Fibroblast of mammary gland (primary cell): ENCODE data around the gene IGSF3.

Experiments
- DNase-seq: peaks from one replicate; pipeline ENCODE4 v3.0.0-alpha.2; 2010; ENCODE audit warnings: low read depth
- H3K4me3 ChIP-seq: 2 replicates; pipeline ENCODE4 v1.5.1; 2011; ENCODE audit warnings: low read depth, mild to moderate bottlenecking, low read length, moderate library complexity; ENCODE audit not compliant: control insufficient read depth
- TF ChIP-seq, protein P1 (sequence below): conservative IDR thresholded peaks from 2 replicates; pipeline ENCODE4 v1.5.1; 2011; ENCODE audit warnings: low read depth, low read length, inconsistent platforms; ENCODE audit not compliant: control insufficient read depth, insufficient read depth

Gene IGSF3

GRCh38 chr1:116572099-116572498 is 95.4 kb downstream of the IGSF3 start:
- TF ChIP-seq, protein P1, sequence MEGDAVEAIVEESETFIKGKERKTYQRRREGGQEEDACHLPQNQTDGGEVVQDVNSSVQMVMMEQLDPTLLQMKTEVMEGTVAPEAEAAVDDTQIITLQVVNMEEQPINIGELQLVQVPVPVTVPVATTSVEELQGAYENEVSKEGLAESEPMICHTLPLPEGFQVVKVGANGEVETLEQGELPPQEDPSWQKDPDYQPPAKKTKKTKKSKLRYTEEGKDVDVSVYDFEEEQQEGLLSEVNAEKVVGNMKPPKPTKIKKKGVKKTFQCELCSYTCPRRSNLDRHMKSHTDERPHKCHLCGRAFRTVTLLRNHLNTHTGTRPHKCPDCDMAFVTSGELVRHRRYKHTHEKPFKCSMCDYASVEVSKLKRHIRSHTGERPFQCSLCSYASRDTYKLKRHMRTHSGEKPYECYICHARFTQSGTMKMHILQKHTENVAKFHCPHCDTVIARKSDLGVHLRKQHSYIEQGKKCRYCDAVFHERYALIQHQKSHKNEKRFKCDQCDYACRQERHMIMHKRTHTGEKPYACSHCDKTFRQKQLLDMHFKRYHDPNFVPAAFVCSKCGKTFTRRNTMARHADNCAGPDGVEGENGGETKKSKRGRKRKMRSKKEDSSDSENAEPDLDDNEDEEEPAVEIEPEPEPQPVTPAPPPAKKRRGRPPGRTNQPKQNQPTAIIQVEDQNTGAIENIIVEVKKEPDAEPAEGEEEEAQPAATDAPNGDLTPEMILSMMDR = no peak

DNA sequence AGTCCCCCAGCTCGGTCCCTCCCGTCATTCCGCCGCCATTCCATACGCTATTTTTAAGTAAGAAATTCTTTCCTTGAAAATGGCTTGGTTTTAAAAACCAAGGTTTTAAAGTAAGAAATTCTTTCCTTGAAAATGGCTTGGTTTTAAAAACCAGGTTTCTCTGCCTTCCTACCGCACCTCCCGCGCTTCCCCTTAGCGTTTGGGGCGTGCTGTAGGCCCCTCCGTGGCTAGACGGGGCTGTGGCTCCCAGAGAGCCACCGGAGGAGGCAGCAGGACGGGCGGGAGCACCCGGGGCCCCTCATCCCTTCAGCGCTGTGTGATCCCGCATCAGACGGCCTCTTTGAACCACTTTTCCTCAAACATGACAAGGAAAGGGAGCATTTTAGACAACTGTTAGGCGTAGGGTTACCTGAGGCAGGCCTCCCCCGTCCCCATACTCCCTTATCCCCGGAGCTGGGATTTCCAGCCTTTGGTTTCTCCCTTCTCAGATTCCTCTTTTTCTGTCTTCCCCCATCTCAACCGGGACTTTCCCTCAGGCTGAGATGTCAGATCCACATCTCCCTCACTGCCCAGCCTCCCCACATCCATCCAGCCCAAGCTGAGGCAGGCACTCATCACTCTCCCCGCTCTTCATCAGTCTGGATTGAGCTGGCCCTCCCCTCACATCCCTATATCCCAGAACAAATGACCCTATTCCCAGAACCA is 96.2 kb downstream of the IGSF3 start:
- TF ChIP-seq, protein P1 = no peak
- DNase-seq = no peak
- peak overlapping the region; percentile 43 for H3K4me3 ChIP-seq

More at GRCh38 chr1:116572099-116572498, 95.4 kb downstream of the IGSF3 start:
- no peak for DNase-seq
- no peak overlapping the region for H3K4me3 ChIP-seq

- TF ChIP-seq, protein P1 = no peak
- DNase-seq = peak; percentile 76
- H3K4me3 ChIP-seq = peak within 1 kb of the TSS; percentile 77
These were observed 96.9 kb downstream of the IGSF3 start, which contains the start of gene CD58 for GRCh38 chr1:116570358-116571214. Gene CD58 (minus strand): TSS chr1:116571026. CDS start chr1:116570972, 54 bp downstream.

GRCh38 chr1:116569776-116570357 is 97.7 kb downstream of the IGSF3 start:
- DNase-seq = peak; percentile 17
- TF ChIP-seq, protein P1 = no peak
- H3K4me3 ChIP-seq = peak overlapping the region; percentile 77

- DNase-seq = no peak
- no peak overlapping the region for H3K4me3 ChIP-seq
- TF ChIP-seq, protein P1 = no peak
These were observed 98.2 kb downstream of the IGSF3 start for GRCh38 chr1:116569381-116569670.

- no peak overlapping the region for H3K4me3 ChIP-seq
- TF ChIP-seq, protein P1 = no peak
- no peak for DNase-seq
These were observed 98.7 kb downstream of the IGSF3 start for GRCh38 chr1:116568662-116569380.
